ENCODE results near the gene ESRRA. TPM values are rescaled to one million over a fixed set of nuclear protein-coding genes. Genes with fewer than 3 reads are reported as not detected.

ESRRA gene
- total RNA-seq, 1 experiment from 2014 or later: 111 TPM

DNA sequence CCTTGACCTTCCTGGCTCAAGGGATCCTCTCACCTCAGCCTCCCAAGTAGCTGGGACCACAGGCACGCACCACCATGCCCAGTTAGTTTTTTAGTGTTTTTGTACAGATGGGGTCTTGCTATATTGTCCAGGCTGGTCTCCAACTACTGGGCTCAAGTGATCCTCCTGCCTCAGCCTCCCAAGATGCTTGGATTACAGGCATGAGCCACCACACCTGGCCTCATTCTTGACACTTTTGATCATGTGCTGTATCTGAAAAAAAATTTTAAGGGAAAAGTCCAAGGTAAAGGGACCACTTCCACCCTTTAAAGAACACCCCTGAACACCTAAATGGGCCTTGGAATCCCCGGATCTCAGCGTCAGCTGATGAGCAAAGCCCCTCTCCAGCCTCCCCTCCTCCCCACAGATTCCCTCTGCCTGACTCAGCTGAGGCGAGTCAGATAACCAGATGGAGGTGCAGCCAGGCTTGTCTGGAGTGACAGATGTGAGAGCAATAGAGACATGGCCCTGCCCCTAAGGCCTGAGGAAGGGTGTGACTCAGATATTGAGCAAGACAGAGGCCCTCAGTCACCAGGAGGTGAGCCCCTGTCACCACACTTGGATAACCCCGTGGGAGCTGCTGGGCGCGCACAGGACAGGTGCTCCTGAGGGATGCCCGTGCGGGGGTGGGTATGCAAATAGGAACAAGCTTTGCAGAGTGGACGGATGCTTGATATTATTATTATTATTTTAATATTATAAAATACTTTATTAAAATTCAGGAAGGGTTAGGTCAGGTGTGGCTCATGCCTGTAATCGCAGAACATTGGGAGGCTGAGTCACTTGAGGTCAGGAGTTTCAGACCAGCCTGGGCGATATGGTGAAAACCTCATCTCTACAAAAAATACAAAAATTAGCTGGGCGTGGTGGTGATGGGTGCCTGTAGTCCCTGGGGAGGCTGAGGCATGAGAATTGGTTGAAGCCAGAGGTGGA is 29.7 kb downstream of the ESRRA start:
- Histone ChIP-seq H3K79me2 (ENCODE audit: low read length) (no peaks in the 10 kb centered on the region), H3F3A (ENCODE audit: low read length, unreplicated experiment) (peaks cover 5% of the 10 kb centered on the region), H3K27me3 (ENCODE audit: low read length) (no peaks in the 10 kb centered on the region), H3K9ac (ENCODE audit: low read length) (no peak overlapping the region), H2AFZ (ENCODE audit: low read length) (no peak overlapping the region), H3K9me3 (ENCODE audit: low read length) (no peaks in the 10 kb centered on the region), H3K36me3 (ENCODE audit: low read depth, low read length) (no peaks in the 10 kb centered on the region), H3K9me2 (replicated peaks; ENCODE audit: low read length) (no peaks in the 10 kb centered on the region), H3K4me2 (ENCODE audit: low read length) (peak overlapping the region; percentile 68), H3K4me3 (ENCODE audit: low read length) (no peak overlapping the region), H3K4me1 (ENCODE audit: insufficient read depth, low read length) (peaks cover 28% of the 10 kb centered on the region), H3K27ac (ENCODE audit: low read length) (peak overlapping the region; percentile 55), H4K20me1 (ENCODE audit: low read length) (no peaks in the 10 kb centered on the region)
- DNase-seq (peak; percentile 100), ATAC-seq (peak; percentile 87)
- POLR2A ChIA-PET (ENCODE audit: unreplicated experiment): interaction anchor here (1.5 kb wide), 1 partner anchor 17 kb away, joined by 10 read pairs; the partner anchor contains the start of genes PRDX5 and TRMT112
- CTCF ChIA-PET: interaction anchor here (0.5 to 1.3 kb wide), 4 partner anchors 18 to 150 kb away, joined by 5 to 8 read pairs (median 7); partner anchors contain the start of genes PRDX5 and TRMT112
- BruUV-seq (replicated peaks): no TSS peak
- intact Hi-C loops (cut with micrococcal nuclease): loop anchor here (2.0 kb wide), 1 partner anchor 18 kb away; the partner anchor contains the start of gene TRMT112
- no peak for TF ChIP-seq EZH2phosphoT487 (IDR thresholded peaks at IDR 0.05; ENCODE audit: borderline replicate concordance, low read length)
- TF ChIP-seq EZH2 (IDR thresholded peaks at IDR 0.05; ENCODE audit: low read length, unreplicated experiment): no peak
- TF ChIP-seq, protein P1, sequence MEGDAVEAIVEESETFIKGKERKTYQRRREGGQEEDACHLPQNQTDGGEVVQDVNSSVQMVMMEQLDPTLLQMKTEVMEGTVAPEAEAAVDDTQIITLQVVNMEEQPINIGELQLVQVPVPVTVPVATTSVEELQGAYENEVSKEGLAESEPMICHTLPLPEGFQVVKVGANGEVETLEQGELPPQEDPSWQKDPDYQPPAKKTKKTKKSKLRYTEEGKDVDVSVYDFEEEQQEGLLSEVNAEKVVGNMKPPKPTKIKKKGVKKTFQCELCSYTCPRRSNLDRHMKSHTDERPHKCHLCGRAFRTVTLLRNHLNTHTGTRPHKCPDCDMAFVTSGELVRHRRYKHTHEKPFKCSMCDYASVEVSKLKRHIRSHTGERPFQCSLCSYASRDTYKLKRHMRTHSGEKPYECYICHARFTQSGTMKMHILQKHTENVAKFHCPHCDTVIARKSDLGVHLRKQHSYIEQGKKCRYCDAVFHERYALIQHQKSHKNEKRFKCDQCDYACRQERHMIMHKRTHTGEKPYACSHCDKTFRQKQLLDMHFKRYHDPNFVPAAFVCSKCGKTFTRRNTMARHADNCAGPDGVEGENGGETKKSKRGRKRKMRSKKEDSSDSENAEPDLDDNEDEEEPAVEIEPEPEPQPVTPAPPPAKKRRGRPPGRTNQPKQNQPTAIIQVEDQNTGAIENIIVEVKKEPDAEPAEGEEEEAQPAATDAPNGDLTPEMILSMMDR (conservative IDR thresholded peaks at IDR 0.05; ENCODE audit: low read depth, low read length): no peak

DNA sequence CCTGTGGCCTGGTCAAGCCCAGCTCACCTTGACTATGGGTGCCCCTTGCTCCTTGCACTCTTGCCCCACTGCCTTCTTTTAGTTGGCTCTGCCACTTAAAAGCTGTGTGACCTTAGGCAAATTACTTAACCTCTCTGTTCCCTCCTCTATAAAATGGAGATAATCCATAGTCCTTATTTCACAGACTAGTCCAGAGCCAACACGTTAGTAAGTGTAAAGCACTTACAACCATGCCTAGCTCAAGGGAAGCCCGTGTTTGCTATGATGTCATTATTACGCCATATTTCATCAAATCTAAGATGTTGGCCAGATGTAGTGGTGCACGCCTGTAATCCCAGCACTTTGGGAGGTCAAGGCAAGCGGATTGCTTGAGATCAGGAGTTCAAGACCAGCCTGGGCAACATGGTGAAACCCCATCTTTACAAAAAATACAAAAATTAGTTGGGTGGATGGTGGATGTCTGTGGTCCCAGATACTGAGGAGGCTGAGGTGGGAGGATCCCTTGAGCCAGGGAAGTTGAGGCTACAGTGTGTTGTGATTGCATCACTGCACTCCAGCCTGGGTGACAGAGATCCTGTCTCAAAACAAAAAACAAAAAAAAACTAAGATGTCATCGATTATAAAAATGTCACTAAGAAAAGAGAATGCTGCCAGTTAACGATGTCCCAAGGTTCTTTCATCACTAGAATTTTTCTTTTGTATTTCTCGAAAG is 32.4 kb downstream of the ESRRA start:
- no peaks in the 10 kb centered on the region for H4K20me1 ChIP-seq (ENCODE audit: low read length)
- peaks cover under 1% of the 10 kb centered on the region for H3F3A ChIP-seq (ENCODE audit: low read length, unreplicated experiment)
- ChIA-PET CTCF (no interaction called here), POLR2A (ENCODE audit: unreplicated experiment) (interaction anchor here (0.7 kb wide), 1 partner anchor 98 kb away, joined by 5 read pairs; no protein-coding TSS in a partner anchor)
- H3K9me3 ChIP-seq (ENCODE audit: low read length): no peaks in the 10 kb centered on the region
- BruUV-seq (replicated peaks): no TSS peak
- no peak overlapping the region for H3K4me2 ChIP-seq (ENCODE audit: low read length)
- no peak overlapping the region for H3K4me3 ChIP-seq (ENCODE audit: low read length)
- H3K4me1 ChIP-seq (ENCODE audit: insufficient read depth, low read length): peaks cover 16% of the 10 kb centered on the region
- no peak for ATAC-seq
- no peak overlapping the region for H3K9ac ChIP-seq (ENCODE audit: low read length)
- DNase-seq: no peak
- H3K27me3 ChIP-seq (ENCODE audit: low read length): no peaks in the 10 kb centered on the region
- H3K79me2 ChIP-seq (ENCODE audit: low read length): no peaks in the 10 kb centered on the region
- TF ChIP-seq, protein P1 (conservative IDR thresholded peaks at IDR 0.05; ENCODE audit: low read depth, low read length): no peak
- TF ChIP-seq EZH2phosphoT487 (IDR thresholded peaks at IDR 0.05; ENCODE audit: borderline replicate concordance, low read length): no peak
- no peak for TF ChIP-seq EZH2 (IDR thresholded peaks at IDR 0.05; ENCODE audit: low read length, unreplicated experiment)
- H3K9me2 ChIP-seq (replicated peaks; ENCODE audit: low read length): no peaks in the 10 kb centered on the region
- H3K36me3 ChIP-seq (ENCODE audit: low read depth, low read length): no peaks in the 10 kb centered on the region
- H3K27ac ChIP-seq (ENCODE audit: low read length): no peak overlapping the region
- intact Hi-C loops (cut with micrococcal nuclease): no loop called here
- no peak overlapping the region for H2AFZ ChIP-seq (ENCODE audit: low read length)
